GM13977 (cell line): ENCODE data around the gene RANBP10.

ENCODE experiments used
- DNase-seq: peaks from one replicate; pipeline ENCODE4 v3.0.0; 2012; ENCODE audit warnings: low spot score
- CTCF ChIP-seq: IDR thresholded peaks from 2 replicates; pipeline ENCODE4 v1.5.1; 2012; ENCODE audit warnings: mild to moderate bottlenecking, control low read depth; ENCODE audit not compliant: insufficient read depth; ENCODE audit errors: extremely low read depth, missing control alignments
- in situ Hi-C: fragments of 300-500 bp; cut with MboI; formaldehyde crosslinking; loops from one replicate; pipeline ENCODE4 v1.12.0; 2022; ENCODE audit warnings: low sequenced_read_pairs, low pct_unique_long_range_greater_than_20kb, mixed read lengths, inconsistent platforms; ENCODE audit not compliant: unreplicated experiment

The RANBP10 gene

GRCh38 chr16:67677712-67678111 lies 128.6 kb downstream of the RANBP10 start:
- no peak for TF ChIP-seq CTCF
- no peak for DNase-seq
- in situ Hi-C loops, result loop anchor here (10.0 to 25.0 kb wide), 2 partner anchors 137 to 385 kb away; no protein-coding TSS in a partner anchor

DNA sequence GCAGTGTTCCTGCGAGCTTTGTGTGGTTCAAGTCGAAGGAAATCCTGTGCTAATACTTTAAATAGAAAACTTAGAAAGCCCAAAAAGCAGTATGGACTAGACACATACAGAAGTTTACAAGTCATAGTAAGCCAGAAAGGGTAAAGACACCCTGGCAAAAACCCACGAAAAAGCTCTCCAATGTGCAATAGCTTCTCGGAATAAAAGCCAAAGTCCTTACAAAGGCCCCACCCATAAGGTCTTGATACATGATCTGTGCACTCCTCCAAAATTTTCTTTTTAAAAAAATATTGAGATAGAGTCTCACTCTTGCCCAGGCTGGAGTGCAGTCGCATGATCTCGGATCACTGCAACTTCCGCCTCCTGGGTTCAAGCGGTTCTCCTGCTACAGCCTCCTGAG lies 129.4 kb downstream of the RANBP10 start:
- no peak for TF ChIP-seq CTCF
- in situ Hi-C loops, result loop anchor here (10.0 to 25.0 kb wide), 2 partner anchors 138 to 385 kb away; no protein-coding TSS in a partner anchor

DNA sequence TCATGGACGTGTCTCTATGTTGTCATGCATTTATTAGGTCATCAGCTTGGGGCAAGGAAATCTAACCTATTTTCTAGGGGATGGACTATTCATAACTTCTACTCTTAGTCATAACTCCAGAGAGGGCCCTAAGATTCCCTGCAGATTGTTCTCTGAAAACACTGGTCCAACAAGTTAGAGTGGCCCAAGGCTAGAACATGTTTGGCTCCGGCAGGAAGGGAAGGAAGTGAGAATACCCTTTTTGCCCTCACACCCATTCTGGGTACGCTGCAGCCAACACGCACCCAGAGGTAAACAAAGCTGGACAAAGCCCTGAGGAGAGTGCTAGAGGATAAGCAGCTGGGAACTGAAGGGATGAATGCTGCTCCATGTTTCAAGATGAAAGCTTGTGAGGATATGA lies 129.8 kb downstream of the RANBP10 start:
- TF ChIP-seq CTCF, result no peak
- no peak for DNase-seq
- in situ Hi-C loops, result loop anchor here (10.0 to 25.0 kb wide), 2 partner anchors 138 to 386 kb away; no protein-coding TSS in a partner anchor

More for the DNA sequence above, 129.4 kb downstream of the RANBP10 start:
- no peak for DNase-seq

GRCh38 chr16:67675999-67676398 lies 130.4 kb downstream of the RANBP10 start:
- TF ChIP-seq CTCF, result no peak
- in situ Hi-C loops, result loop anchor here (10.0 to 25.0 kb wide), 2 partner anchors 139 to 386 kb away; no protein-coding TSS in a partner anchor
- DNase-seq, result no peak

DNA sequence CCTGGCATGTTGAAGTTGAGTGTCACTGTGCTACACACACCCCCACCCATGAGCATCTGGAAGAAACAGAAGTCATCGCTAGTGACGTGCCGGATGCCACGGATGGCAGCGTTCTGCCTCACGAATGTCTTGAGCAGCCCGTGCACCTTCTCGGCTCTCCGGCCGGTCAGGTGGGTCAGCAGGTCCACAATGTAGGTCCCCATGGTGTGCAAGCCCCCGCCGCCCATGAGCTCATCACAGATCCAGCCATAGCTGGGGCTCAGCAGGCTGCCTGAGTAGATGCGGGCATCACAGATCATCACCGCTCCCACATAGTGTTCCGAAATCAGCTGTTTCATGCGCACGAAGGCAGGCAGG lies 130.8 kb downstream of the RANBP10 start:
- no peak for DNase-seq
- no peak for TF ChIP-seq CTCF
- in situ Hi-C loops, result loop anchor here (10.0 to 25.0 kb wide), 2 partner anchors 139 to 387 kb away; no protein-coding TSS in a partner anchor

DNA sequence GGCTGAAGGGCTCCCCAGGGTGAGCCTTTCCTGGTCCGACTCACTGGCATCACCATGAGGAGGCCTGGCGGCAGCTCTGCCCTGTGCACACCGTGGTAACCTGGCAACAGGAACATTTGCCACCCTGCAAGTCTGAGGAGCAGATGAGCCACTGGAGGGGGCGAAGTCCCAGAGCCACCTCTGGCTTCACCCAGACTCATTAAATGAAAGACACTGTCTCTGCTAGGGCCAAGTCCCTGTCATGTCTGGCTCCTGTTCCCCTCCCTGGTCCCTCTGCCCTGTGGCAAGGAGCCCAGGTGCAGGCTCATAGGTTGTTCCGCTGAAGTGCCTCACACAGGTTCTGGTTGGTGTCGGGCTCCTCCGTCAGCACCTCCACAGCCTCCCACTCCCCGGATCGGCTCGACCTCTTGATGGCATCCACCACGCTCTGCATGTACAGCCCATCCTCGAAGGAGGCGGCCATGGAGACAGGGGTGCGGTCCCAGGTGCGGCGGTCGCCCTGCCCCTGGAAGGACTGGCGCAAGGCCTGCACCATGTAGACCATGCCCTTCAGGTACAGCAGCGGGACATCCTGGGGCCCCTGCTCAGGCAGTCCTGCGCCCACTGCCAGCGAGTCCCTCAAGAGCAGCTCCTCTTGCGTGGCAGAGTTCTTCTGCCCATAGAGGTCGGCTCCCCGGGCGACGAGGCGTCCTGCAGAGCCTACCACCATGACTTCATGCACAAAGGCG lies 131.3 kb downstream of the RANBP10 start:
- no peak for DNase-seq
- in situ Hi-C loops, result loop anchor here (10.0 to 25.0 kb wide), 2 partner anchors 140 to 387 kb away; no protein-coding TSS in a partner anchor
- no peak for TF ChIP-seq CTCF
